NCI-H460 (cell line): ENCODE measurements around the gene ZDHHC17. TPM values are rescaled to one million over a fixed set of nuclear protein-coding genes. Genes with fewer than 3 reads are reported as not detected.
A peak's percentile ranks its signal among the peaks of the same experiment; 100 is the strongest.

Experiments used
- DNase-seq: peaks from one replicate; pipeline ENCODE4 v3.0.0-alpha.2; 2016; ENCODE audit warnings: low read depth; ENCODE audit errors: extremely low read depth
- total RNA-seq: library from RNA; depleted of rRNA; stranded (reverse); fragments of >200 nt; shearing (Covaris generic); gene quantifications from 2 replicates; pipeline ENCODE4 v1.2.3, GENCODE V29; 2014

Gene ZDHHC17
- total RNA-seq, 1 experiment from 2014 or later, result 31.2 TPM

GRCh38 chr12:76874491-76875190, 110.7 kb downstream of the ZDHHC17 start:
- DNase-seq, result no peak

- no peak for DNase-seq
Observed at GRCh38 chr12:76876696-76877229, 112.8 kb downstream of the ZDHHC17 start.

GRCh38 chr12:76878099-76878898, 114.4 kb downstream of the ZDHHC17 start:
- DNase-seq, result no peak

DNA sequence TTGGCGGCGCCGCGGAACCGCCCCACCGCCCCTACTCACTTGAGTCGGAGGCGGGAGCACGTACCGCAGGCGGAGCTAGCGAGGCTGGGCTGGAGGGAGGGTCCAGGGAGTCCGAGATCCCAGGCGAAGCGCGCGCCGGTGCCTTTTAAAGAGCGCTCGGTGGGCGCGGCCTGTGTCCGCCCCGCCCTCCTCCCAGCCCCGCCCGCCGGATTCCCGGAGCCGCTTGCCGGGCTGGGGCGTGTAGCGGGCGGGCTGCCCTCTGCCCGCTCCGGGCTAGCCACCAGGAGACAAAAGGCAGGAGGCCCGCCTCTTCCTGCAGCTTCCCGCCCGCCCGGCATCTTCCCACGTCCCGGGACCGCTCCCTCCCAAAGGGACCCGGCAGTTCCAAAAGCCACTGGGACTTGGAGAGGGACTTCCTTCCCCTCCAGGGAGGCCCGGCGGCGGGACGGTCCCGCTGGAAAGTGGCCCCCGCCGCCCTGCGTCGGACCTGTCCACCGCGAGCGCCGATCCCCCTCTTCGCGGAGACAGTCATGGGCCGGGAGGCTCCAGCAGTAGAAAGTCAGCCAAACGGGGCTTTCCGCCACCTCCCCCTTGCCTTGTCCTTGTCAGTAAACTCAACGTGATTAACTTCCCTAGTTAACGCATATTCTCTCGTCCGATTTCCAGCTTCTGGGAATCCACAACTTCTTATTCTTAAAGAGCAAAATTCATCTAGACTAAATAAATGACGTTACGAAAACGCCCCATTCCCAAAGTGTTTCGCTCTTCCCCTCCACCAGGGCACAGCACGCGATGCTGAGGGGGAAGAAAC, 115.2 kb downstream of the ZDHHC17 start, which contains the start of gene CSRP2:
Gene CSRP2, minus strand, starts transcription at position 121 of the 811 bp plus-strand sequence. CDS start 12,759 bp downstream, outside the sequence.
- peak; percentile 77 for DNase-seq

DNA sequence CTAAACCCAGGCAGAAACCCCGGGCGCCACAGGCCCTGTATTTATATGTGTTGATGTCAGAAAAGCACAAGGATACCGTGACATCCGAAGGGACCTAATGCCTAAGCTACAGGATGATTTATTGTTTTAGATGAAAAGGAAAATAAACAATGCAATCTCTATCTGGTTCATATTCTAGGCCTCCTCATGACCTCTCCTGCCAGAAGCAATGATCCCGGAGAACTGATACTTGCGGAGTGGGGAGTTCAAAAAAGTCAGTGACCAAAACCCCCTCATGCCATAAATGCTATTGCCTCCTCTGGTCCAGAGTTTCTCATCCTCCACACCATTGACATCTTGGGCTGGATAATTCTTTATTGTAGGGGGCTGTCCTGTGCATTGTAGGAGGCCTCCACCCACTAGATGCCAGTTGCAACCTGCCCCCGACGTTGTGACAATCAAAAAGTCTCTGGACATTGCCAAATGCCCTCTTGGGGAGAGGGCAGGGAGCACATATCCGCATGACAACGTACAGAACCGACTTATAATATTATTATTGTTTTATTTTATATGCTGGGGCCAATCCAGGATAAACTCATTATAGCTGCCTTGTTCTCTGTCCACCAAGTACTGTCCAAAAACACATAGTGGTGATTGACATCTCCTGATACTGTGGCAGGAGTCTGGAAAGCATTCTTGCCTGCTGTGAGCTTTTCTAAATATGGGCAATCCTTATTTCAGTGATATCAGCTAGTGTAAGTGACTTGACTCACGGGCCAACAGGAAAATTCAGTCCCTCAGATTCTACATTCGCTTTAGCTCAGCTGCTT, 116.0 kb downstream of the ZDHHC17 start:
- no peak for DNase-seq

DNA sequence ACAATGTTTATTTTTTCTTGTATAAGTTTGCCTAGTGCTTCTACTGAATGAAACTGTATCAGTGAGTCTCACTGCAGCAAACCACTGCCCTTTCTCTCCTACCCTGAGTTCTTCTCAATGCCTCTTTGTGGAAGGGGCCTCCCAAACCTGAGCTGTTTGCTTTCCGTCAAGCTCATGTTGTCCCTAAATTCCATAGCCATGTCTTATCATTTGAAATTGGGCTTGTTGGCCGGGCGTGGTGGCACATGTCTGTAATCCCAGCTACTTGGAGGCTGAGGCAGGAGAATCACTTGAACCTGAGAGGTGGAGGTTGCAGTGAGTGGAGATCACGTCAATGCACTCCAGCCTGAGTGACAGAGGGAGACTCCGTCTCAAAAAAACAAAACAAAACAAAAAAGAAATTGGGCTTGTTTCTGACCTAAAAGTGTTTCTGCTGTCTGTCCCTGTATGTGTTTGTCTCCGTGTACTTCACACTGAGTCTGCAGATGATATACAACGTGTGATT, 116.7 kb downstream of the ZDHHC17 start:
- DNase-seq, result no peak

GRCh38 chr12:76881142-76881541, 117.2 kb downstream of the ZDHHC17 start:
- DNase-seq, result no peak

- DNase-seq, result no peak
Observed at GRCh38 chr12:76882367-76882766, 118.5 kb downstream of the ZDHHC17 start.

DNA sequence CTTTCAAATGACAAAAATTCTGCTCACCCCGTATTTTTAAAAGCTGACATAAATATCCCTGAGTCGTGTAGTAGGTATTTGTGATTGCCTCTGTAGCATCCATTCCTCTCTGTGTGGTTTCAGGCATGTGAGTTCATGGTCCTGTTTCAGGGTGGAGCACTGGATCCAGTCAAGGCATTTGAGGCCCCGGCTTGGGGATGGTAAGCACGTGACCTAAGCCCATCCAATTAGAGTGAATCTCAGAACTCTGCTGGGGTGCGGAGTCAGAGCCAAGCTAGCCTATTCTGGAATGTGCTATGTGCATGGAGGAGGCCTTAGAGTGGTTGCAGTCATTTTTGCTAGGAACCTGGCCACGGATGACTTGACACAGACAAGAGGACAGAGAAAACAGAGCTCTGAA, 119.2 kb downstream of the ZDHHC17 start:
- no peak for DNase-seq

- no peak for DNase-seq
Observed at GRCh38 chr12:76883811-76884210, 119.9 kb downstream of the ZDHHC17 start.

- DNase-seq, result no peak
Observed at GRCh38 chr12:76888775-76889174, 124.9 kb downstream of the ZDHHC17 start.

GRCh38 chr12:76890151-76891143, 126.5 kb downstream of the ZDHHC17 start:
- DNase-seq, result no peak

GRCh38 chr12:76891609-76892008, 127.7 kb downstream of the ZDHHC17 start:
- DNase-seq, result no peak

- DNase-seq, result no peak
Observed at GRCh38 chr12:76895796-76896195, 131.9 kb downstream of the ZDHHC17 start.

GRCh38 chr12:76896274-76896673, 132.4 kb downstream of the ZDHHC17 start:
- DNase-seq, result no peak

- DNase-seq, result no peak
Observed at GRCh38 chr12:76898442-76898841, 134.5 kb downstream of the ZDHHC17 start.

GRCh38 chr12:76899522-76899921, 135.6 kb downstream of the ZDHHC17 start:
- DNase-seq, result no peak

GRCh38 chr12:76901628-76902380, 137.9 kb downstream of the ZDHHC17 start:
- DNase-seq, result no peak
